CD4-positive, alpha-beta T cell treated with Interleukin-10 for 1 hour (primary cell): ENCODE results near the gene IL15RA.
"Not testable (repeated sequence)": the region's sequence is repeated elsewhere in the genome, so short reads cannot be mapped to it uniquely, and the experiment has no call there.

Experiments
- DNase-seq: peaks from one replicate; pipeline ENCODE4 v3.0.0-alpha.2; 2020

IL15RA gene

DNA sequence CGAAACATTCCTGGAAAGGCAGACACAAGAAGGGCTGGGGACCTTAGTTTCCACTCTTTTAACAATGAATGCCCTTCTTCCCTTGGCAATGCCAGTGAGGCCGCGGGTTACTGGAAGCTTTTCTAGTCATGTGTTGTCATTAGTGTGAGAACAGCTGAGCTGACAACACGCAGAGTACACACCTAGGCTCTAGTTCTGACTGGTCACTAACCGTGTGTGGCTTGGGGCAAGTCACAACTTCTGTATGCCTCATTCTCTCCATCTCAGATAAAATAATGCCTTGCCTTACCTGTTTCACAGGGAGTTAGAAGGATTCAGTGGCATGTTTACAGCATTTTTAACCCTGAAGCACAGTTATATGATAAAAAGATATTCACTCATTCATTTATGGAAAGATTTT lies 55.6 kb downstream of the IL15RA start:
- DNase-seq = no peak

DNA sequence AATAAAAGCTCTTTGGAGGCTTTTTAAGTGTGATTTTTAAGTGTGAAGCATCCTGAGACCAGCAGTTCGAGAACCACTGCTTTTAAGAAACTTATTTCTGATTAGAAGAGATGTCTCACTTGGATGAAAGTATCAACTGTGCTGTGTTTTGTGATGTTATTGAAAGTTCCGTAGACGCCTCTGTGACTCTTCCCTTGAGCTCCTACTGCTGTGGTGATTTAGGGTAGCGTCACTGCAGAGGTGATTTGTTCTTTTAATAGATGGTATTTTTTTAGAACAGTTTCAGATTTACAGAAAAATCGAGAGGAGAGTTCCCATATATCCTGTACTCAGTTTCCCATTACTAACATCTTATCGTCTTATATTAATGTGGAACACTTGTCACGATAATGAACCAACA lies 57.8 kb downstream of the IL15RA start:
- DNase-seq = no peak

DNA sequence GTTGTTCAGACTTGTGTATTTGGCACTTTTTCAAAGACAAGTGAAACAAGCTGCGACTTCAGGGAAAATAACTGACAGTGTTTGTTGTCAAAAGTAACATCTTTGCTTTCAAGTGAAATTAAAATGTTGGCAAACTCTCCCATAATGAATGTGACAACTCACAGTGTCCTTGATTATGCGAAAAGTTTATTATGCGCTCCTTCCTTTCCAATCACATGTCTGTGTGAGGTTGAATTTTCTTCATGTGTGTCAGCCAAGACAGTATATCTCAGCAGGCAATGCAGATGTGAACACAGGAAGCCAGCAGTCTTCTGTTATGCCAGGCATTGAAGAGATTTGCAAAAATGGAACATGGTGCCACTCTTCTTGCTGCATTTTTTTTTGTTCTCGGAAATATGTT lies 58.6 kb downstream of the IL15RA start:
- DNase-seq = no peak

DNA sequence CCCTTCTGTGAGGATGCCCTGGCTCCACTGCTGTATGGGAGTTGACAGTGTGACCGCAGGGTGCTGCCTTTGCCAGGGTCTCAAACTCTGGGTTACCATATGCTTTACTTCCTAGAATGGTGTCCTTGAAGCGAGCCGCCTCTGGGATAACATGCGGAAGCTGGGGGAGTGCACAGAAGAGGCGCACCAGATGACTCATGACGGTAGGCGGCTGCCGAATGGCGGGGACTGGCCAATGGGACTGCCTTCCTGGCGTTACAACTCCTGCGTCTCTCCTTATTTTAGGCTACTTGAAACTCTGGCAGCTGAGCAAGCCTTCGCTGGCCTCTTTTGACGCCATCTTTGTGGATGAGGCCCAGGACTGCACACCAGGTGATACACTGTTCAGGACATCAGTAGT lies 60.0 kb downstream of the IL15RA start:
- no peak for DNase-seq

DNA sequence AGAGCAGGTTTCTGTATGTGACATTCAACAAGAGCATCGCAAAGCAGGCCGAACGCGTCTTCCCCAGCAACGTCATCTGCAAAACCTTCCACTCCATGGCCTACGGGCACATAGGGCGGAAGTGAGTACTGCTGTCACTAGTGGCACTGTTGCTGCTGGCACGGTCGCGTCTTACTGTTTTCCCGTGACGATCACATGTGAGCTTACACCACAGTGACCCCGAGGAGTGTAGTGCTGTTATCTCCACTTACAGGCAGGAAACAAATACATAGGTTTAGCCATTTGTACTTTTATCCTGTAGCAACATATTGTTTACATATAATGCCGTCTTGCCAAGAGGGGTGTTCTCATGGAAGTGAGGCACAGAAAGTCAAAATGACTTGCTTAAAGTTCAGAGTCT lies 61.9 kb downstream of the IL15RA start:
- no peak for DNase-seq

DNA sequence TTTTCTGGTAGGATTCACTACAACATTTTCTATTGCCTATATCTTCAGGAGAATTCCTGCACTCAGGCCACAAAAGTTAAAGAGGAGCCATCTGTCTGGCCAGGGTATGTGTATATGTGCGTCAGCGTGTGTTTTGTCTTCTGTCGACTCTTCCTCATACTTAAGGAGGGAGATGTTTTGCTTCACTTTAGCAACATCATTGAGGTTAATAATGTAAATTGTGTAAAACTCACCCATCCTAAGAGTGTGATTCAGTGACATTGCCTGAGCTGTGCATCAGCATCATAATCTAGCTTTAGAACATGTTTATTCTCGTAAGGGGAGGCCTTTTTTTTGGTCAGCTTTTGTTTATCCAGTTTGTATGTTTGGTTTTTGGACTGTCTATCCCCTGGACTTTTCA lies 63.6 kb downstream of the IL15RA start:
- no peak for DNase-seq

DNA sequence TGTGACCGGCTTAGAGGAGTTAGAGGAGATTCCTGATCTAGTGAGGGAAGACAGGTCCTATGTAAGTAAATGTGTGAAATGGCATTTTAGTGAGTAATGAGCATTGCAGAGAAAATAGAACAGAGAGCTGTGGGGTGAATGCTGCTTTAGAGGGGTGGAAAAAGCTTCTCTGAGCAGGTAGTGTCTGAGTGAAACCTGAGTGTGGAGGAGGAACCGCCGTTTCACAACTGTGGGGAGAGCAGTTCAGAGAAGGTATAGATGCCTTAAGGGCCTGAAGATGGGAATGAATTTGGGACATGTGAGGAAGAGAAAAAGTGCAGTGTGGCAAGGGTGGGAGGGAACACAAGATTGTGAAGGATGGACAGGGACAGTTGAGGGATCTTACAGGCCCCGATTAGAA lies 65.7 kb downstream of the IL15RA start:
- DNase-seq = no peak

DNA sequence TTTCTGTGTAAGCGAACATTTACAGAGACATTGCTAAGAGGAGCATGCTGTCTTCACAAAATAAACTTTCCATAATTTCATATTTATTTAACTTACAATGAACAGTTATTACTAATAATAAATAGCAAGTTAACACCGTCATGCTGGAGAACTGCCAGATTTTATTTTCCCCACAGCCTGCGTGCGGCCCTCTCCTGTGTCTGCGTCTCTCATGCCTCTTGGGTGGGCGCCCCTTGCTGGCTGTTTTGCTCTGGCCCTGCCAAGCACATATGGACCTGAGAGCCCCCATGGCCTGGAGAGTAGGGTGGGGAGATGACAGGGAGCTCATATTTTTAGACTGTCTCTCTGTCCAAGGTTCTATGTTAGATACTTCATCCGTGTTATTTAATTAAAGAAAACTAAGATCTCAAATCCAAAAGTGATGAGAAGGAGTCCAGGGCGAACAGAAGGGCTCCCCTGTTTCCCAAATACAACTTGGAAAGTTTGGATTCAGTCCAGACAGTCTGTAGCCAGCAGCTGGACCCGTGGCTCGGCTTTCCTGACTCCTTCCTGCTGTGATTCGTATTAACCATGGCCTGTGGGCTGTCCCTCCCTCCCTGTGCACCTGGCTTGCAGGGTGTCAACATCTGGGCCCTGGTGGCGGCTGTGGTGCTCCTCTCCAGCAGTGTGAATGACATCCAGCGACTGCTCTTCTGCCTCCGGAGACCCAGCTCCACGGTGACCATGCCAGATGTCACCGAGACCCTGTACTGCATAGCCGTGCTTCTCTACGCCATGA lies 66.8 kb downstream of the IL15RA start:
- DNase-seq = no peak

DNA sequence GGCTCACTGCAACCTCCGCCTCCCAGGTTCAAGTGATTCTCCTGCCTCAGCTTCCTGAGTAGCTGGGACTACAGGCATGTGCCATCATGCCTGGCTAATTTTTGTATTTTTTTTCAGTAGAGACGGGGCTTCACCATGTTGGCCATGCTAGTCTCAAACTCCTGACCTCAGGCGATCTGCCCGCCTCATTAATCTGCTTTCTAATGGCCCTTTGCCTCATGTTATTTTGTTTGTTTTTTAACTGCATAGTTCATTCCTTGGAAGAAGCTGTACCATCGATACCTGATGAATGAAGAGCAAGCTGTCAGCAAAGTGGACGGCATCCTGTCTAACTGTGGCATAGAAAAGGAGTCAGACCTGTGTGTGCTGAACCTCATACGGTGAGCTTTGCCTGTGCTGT lies 68.7 kb downstream of the IL15RA start:
- not testable (repeated sequence) for DNase-seq

DNA sequence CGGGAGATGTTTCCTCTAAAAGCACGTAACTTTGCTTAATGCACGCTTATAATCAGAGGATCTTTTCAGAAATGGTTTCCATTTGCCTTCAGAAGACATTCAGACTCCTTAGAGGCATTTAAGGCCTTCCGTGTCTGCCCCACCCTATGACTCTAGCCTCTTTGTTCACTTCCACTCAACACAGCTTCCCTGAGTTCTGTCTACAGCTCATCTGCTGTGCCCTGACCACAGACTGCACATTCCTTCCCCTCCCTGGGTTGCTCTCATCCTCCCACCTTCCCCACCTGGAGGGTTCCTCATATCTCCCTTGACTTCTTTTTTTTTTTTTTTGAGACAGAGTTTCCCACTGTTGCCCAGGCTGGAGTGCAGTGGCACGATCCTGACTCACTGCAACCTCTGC lies 70.7 kb downstream of the IL15RA start:
- DNase-seq = no peak

DNA sequence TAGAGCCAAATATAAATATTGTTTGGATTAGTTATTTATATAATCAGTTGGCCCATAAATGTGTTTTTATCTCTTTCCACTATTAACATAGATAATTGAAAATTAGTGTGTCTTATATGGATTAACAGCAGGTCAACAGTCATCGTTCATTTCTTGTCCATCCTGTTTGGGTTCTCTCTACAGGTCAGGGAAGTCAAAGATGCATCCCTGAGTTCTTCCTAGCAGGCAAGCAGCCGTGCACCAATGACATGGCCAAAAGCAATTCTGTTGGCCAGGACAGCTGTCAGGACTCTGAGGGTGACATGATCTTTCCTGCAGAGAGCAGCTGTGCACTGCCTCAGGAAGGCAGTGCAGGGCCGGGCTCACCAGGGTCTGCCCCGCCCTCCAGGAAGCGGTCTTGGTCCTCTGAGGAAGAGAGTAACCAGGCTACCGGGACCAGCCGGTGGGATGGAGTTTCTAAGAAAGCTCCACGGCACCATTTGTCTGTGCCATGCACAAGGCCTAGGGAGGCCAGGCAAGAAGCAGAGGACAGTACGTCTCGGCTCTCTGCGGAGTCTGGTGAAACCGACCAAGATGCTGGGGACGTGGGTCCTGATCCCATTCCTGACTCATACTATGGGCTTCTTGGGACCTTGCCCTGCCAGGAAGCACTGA lies 71.4 kb downstream of the IL15RA start:
- DNase-seq = no peak

DNA sequence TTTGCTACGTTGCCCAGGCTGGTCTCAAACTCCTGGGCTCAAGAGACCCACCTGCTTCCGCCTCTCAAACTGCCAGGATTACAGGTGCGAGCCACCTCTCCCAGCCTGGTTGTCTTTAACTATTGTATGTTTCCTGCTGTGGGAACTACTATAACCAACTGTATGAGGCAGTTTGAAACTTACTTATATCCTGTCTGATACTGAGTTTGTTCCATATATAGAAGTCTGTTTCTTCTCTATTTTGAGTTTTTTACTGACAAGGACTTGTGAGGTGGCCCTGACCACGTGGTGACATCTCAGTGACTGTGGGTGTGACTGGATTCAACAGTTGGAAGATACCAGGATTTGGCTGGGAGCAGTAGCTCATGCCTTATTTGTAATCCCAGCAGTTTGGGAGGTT lies 73.1 kb downstream of the IL15RA start:
- DNase-seq = no peak

DNA sequence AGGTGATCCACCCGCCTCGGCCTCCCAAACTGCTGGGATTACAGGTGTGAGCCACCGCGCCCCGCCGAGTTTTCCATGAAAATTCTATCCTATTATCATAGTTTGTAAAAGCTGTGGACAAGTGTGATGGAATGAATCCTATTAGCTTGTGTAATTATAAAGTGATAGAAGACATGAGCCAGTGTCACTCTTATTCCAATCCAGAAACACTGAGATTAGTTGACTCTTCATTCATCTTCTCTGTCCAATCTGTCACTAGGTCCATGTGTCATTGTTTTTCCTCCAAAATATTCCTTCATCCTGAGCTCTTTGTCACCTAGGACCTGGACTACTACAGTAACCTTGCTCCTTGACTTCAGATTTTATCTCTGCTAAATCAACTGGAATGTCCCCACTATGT lies 73.8 kb downstream of the IL15RA start:
- no peak for DNase-seq

DNA sequence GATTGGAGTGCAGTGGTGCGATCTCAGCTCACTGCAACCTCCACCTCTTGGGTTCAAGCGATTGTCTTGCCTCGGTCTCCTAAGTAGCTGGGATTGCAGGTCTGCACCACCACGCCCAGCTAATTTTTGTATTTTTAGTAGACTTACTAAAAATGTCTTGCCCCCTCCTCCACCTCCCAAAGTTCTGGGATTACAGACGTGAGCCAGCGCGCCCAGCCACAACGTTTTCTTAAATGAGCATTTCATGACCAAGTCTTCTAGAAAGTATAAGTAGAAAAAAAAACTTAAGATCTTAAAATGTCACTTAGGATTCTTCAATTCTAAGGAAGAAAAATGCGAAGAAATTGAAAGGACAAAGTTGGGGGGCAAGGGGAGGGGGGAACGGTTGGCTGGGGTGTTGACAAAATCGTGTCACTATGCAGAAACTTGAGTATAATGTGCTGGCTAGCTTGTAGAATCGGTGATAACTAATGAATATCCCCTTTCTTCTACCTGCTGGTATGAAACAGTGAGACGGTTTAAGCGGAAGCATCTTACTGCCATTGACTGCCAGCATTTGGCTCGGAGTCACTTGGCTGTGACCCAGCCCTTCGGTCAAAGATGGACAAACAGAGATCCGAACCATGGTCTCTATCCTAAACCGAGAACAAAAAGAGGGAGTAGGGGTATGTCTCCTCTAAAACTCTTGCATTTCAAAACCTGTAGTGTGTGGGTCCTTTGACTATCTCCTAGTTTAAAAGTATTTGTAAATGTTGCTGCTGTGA lies 74.7 kb downstream of the IL15RA start:
- no peak for DNase-seq
